Psoas muscle (tissue), 8 donors: ENCODE results near the gene PTPRN. TPM values are rescaled to one million over a fixed set of nuclear protein-coding genes. Genes with fewer than 3 reads are reported as not detected.
"Not testable (repeated sequence)": the region's sequence is repeated elsewhere in the genome, so short reads cannot be mapped to it uniquely, and the experiment has no call there.

Experiments used
- ATAC-seq, 4 donors: fragments of 200-7000 bp; cut with Tn5 transposase; one replicate each; pipeline ENCODE4 v1.9.1; 2020; ENCODE audit warnings: moderate library complexity in 3 of 4, mild to moderate bottlenecking in 2 of 4
- DNase-seq, 2 donors: peaks; one replicate each; pipeline ENCODE4 v3.0.0-alpha.2; 2020
- H3K27ac ChIP-seq: fragments of 200-600 bp; one replicate; pipeline ENCODE4 v1.8.0; 2022
- H3K27me3 ChIP-seq, 3 donors: fragments of 200-600 bp in 1 of 3; one replicate each; pipeline versions ENCODE4 v1.6.1 to v1.8.0; 2013 to 2022; ENCODE audit warnings: low read length in 2 of 3, mild to moderate bottlenecking in 2 of 3, moderate library complexity in 1 of 3; ENCODE audit not compliant: insufficient read depth in 3 of 3
- H3K36me3 ChIP-seq, 2 donors: fragments of 200-600 bp in 1 of 2; one replicate each; pipeline versions ENCODE4 v1.6.1 to v1.8.0; 2013 to 2022; ENCODE audit warnings: low read depth in 1 of 2, mild to moderate bottlenecking in 1 of 2, moderate library complexity in 1 of 2; ENCODE audit not compliant: insufficient read depth in 1 of 2
- H3K4me1 ChIP-seq: fragments of 200-600 bp; one replicate; pipeline ENCODE4 v1.8.0; 2022
- H3K4me3 ChIP-seq: fragments of 200-600 bp; one replicate; pipeline ENCODE4 v1.8.0; 2022; ENCODE audit warnings: mild to moderate bottlenecking
- H3K9me3 ChIP-seq: fragments of 200-600 bp; one replicate; pipeline ENCODE4 v1.8.0; 2022
- CTCF ChIP-seq: fragments of 200-600 bp; IDR thresholded peaks from one replicate; pipeline ENCODE4 v1.8.0; 2022; ENCODE audit warnings: antibody characterized with exemption
- WGBS, 3 donors: extraction: QIAGEN DNeasy Blood & Tissue Kit; methylation state at CpG; one replicate each; pipeline versions ENCODE4 v1.1.6 to v1.1.7; 2013; 5-methylcytosine and 5-hydroxymethylcytosine counted together
- intact Hi-C, 2 donors: fragments of 100-400 bp; cut with DNase I; formaldehyde crosslinking; loops; one replicate each; pipeline versions ENCODE4 v1.11.0 to v1.14.2; 2022
- polyA plus RNA-seq, 3 donors: library from polyadenylated mRNA; stranded (reverse); fragments of 200-250 nt; gene quantifications; one replicate each; pipeline ENCODE4 v1.2.3, GENCODE V29; 2013
- total RNA-seq, 4 donors: library from RNA; stranded (reverse); fragmentation: NEBNext Ultra II Directional in 2 of 4; extraction: Animal tissue kit (Norgen Biotek cat#: 25700) in 2 of 4; gene quantifications; one replicate each; pipeline versions ENCODE4 v1.2.1 to v1.2.4, GENCODE V29; 2021 to 2023
- donor health status: healthy with polysubstance abuse.
- donor health status: DM: no; HTN: no; CAD: no; lungs with moderate emphysema.
- donor health status: Bipolar disorder and iron deficiency.
- donor health status: healthy.
- donor health status: DM: yes; HTN: yes; CAD: no.
- donor health status: DM: no; HTN: no; CAD: no.
- donor health status: DM: no; HTN: no; CAD: no.
- donor health status: DM: yes; HTN: yes; CAD: no.

The PTPRN gene
- total and polyA plus RNA-seq, 7 donors = 0.03 to 1.1 (median 0.17) TPM; not detected in 2

GRCh38 chr2:219266886-219267285, 42.3 kb downstream of the PTPRN start:
- Histone ChIP-seq H3K27me3 (no peaks in the 10 kb centered on the region), H3K36me3 (no peaks in the 10 kb centered on the region), H3K9me3 (no peaks in the 10 kb centered on the region), H3K27ac (no peak overlapping the region), H3K4me1 (no peaks in the 10 kb centered on the region), H3K4me3 (no peak overlapping the region)
- 75 to 87% (median 83%) methylated on average over 1 of the region's 1 CpG for WGBS, 3 donors
- no peak for TF ChIP-seq CTCF
- ATAC-seq (no peak), DNase-seq (no peak)
- intact Hi-C loops = no loop called here

GRCh38 chr2:219266232-219266631, 43.0 kb downstream of the PTPRN start:
- intact Hi-C loops = no loop called here
- Histone ChIP-seq H3K4me3 (no peak overlapping the region), H3K27ac (no peak overlapping the region), H3K36me3 (no peaks in the 10 kb centered on the region), H3K4me1 (no peaks in the 10 kb centered on the region), H3K9me3 (no peaks in the 10 kb centered on the region), H3K27me3 (no peaks in the 10 kb centered on the region)
- TF ChIP-seq CTCF = no peak
- ATAC-seq (no peak), DNase-seq (no peak)
- WGBS, 3 donors = 72 to 74% (median 73%) methylated on average over 5 of the region's 5 CpGs

GRCh38 chr2:219261024-219261855, 48.0 kb downstream of the PTPRN start:
- Histone ChIP-seq H3K27ac (no peak overlapping the region), H3K9me3 (no peaks in the 10 kb centered on the region), H3K4me3 (no peak overlapping the region), H3K4me1 (no peaks in the 10 kb centered on the region), H3K27me3 (no peaks in the 10 kb centered on the region), H3K36me3 (no peaks in the 10 kb centered on the region)
- WGBS, 3 donors = 56 to 60% (median 56%) methylated on average over 5 of the region's 5 CpGs
- intact Hi-C loops = no loop called here
- TF ChIP-seq CTCF = no peak
- ATAC-seq = no peak
- no peak for DNase-seq

GRCh38 chr2:219258942-219259341, 50.3 kb downstream of the PTPRN start:
- H3K27ac ChIP-seq, intact Hi-C loops, H3K9me3 ChIP-seq, ATAC-seq, H3K4me1 ChIP-seq, H3K36me3 ChIP-seq, H3K4me3 ChIP-seq, H3K27me3 ChIP-seq, DNase-seq: not testable (repeated sequence)
- 83 to 89% (median 85%) methylated on average over 10 of the region's 10 CpGs for WGBS, 3 donors

- peaks cover 26% of the 10 kb centered on the region for H3K4me1 ChIP-seq
These were observed 54.5 kb downstream of the PTPRN start for GRCh38 chr2:219254590-219255201.

More at GRCh38 chr2:219254590-219255201, 54.5 kb downstream of the PTPRN start:
- Histone ChIP-seq H3K36me3 (peaks cover 0 to 25% of the 10 kb centered on the region in 2 donors), H3K27ac (peak overlapping the region; percentile 94), H3K27me3 (no peaks in the 10 kb centered on the region), H3K4me3 (peak overlapping the region; percentile 75), H3K9me3 (no peaks in the 10 kb centered on the region)
- DNase-seq (no peak), ATAC-seq (peak; percentile 3 to 6 (median 4))
- intact Hi-C loops = loop anchor here in 1 of 2 donors (2.0 kb wide), 1 partner anchor 18 kb away; no protein-coding TSS in a partner anchor
- no peak for TF ChIP-seq CTCF
- 23 to 26% (median 24%) methylated on average over 12 of the region's 12 CpGs for WGBS, 3 donors
